HepG2 (cell line): ENCODE measurements around the gene ZFYVE27. TPM values are rescaled to one million over a fixed set of nuclear protein-coding genes. Genes with fewer than 3 reads are reported as not detected.

Experiments used
- ADNP ChIP-seq: sonication (generic); formaldehyde crosslinking; IDR thresholded peaks from 2 replicates; pipeline ENCODE4 v1.4.0; 2020; ENCODE audit warnings: missing genetic modification reagents
- ATF6 ChIP-seq: sonication (generic); formaldehyde crosslinking; conservative IDR thresholded peaks from 2 replicates; pipeline ENCODE4 v1.4.0; 2020; ENCODE audit warnings: missing genetic modification reagents
- HOMEZ ChIP-seq: IDR thresholded peaks from 2 replicates; pipeline ENCODE4 v1.6.1; 2016; ENCODE audit warnings: low read depth
- JUN ChIP-seq: sonication (generic); formaldehyde crosslinking; IDR thresholded peaks from 2 replicates; pipeline ENCODE4 v1.4.0; 2020; ENCODE audit warnings: mild to moderate bottlenecking, missing genetic modification reagents
- KLF15 ChIP-seq: sonication (generic); formaldehyde crosslinking; IDR thresholded peaks from 2 replicates; pipeline ENCODE4 v1.8.1; 2023; ENCODE audit warnings: borderline replicate concordance, mild to moderate bottlenecking, inconsistent platforms, missing genetic modification reagents, mixed read lengths
- MNT ChIP-seq: fragments of 450-650 bp; IDR thresholded peaks from 2 replicates; pipeline ENCODE4 v1.6.1; 2016
- STAT6 ChIP-seq: sonication (generic); formaldehyde crosslinking; IDR thresholded peaks from 2 replicates; pipeline ENCODE4 v1.4.0; 2020; ENCODE audit warnings: missing genetic modification reagents, mild to moderate bottlenecking, borderline replicate concordance
- TRAFD1 ChIP-seq: sonication (generic); formaldehyde crosslinking; IDR thresholded peaks from 2 replicates; pipeline ENCODE4 v1.5.1; 2020; ENCODE audit warnings: missing genetic modification reagents, mild to moderate bottlenecking, borderline replicate concordance
- ZNF143 ChIP-seq: sonication (generic); formaldehyde crosslinking; IDR thresholded peaks from 2 replicates; pipeline ENCODE4 v1.4.0; 2020; ENCODE audit warnings: missing genetic modification reagents
- ZNF256 ChIP-seq: sonication (generic); formaldehyde crosslinking; conservative IDR thresholded peaks from 2 replicates; pipeline ENCODE4 v1.4.0; 2020; ENCODE audit warnings: missing genetic modification reagents
- ZNF280D ChIP-seq: sonication (generic); formaldehyde crosslinking; IDR thresholded peaks from 2 replicates; pipeline ENCODE4 v1.5.1; 2020; ENCODE audit warnings: mild to moderate bottlenecking, missing genetic modification reagents
- ZNF644 ChIP-seq: IDR thresholded peaks from 2 replicates; pipeline ENCODE4 v1.6.1; 2016; ENCODE audit warnings: low read depth
- ZNF766 ChIP-seq: sonication (generic); formaldehyde crosslinking; IDR thresholded peaks from 2 replicates; pipeline ENCODE4 v1.5.0; 2020; ENCODE audit warnings: missing genetic modification reagents, borderline replicate concordance
- polyA plus RNA-seq, 8 experiments: library from polyadenylated mRNA; depleted of rRNA in 3 of 8; stranded (reverse) in 7 of 8; unstranded in 1 of 8; fragments of >200 nt; fragmentation: Illumina TruSeq in 4 of 8; extraction: Trizol in 4 of 8; gene quantifications; 2 replicates each; pipeline versions ENCODE4 v1.2.1 to v1.2.3, GENCODE V29; 2011 to 2016; ENCODE audit warnings: low read depth in 4 of 8, missing spikeins in 1 of 8, mixed read lengths in 1 of 8; ENCODE audit not compliant: insufficient read depth in 1 of 8
- total RNA-seq, 5 experiments: library from RNA; depleted of rRNA; stranded (reverse); fragments of >200 nt; fragmentation: Illumina TruSeq; extraction: Trizol; gene quantifications; 2 replicates each; pipeline ENCODE4 v1.2.3, GENCODE V29; 2016; ENCODE audit warnings: low read depth in 1 of 5

Gene ZFYVE27
- total and polyA plus RNA-seq, 2 of the 13 experiments (the other 11 are each of a cell fraction or from before 2014, with no cell fraction given): 19.7 to 20.5 TPM

- TF ChIP-seq ZNF280D (CRISPR knock-in tag): peak; percentile 90; the same call in 1 of the 2 replicates
- no peak for TF ChIP-seq MNT
- peak; percentile 99; the same call in 1 of the 2 replicates for TF ChIP-seq ZNF766 (CRISPR knock-in tag)
- peak; percentile 97 for TF ChIP-seq STAT6 (CRISPR knock-in tag)
- TF ChIP-seq TRAFD1: no peak; the same call in 1 of the 2 replicates
- TF ChIP-seq ATF6 (CRISPR knock-in tag): no peak
- peak; percentile 92 for TF ChIP-seq JUN
- TF ChIP-seq HOMEZ (CRISPR knock-in tag): peak; percentile 64; the same call in 1 of the 2 replicates
- peak; percentile 58 for TF ChIP-seq ZNF143
- peak; percentile 99 for TF ChIP-seq ZNF256 (CRISPR knock-in tag)
- no peak for TF ChIP-seq ADNP
- no peak for TF ChIP-seq ZNF644
- peak; percentile 7; the same call in 1 of the 2 replicates for TF ChIP-seq KLF15 (CRISPR knock-in tag)
These were observed at the start of gene ZFYVE27 (continued) for GRCh38 chr10:97736902-97737769.
